GM21423 (cell line): ENCODE measurements around the gene RASGRP1.

Experiments
- ATAC-seq: cut with Tn5 transposase; IDR thresholded peaks from one replicate; pipeline ENCODE4 v1.9.1; 2021; ENCODE audit warnings: mild to moderate bottlenecking, moderate library complexity; ENCODE audit not compliant: unreplicated experiment

RASGRP1 gene

GRCh38 chr15:38508647-38509046 is 56.0 kb downstream of the RASGRP1 start:
- no peak for ATAC-seq

GRCh38 chr15:38507570-38507969 is 57.0 kb downstream of the RASGRP1 start:
- no peak for ATAC-seq

DNA sequence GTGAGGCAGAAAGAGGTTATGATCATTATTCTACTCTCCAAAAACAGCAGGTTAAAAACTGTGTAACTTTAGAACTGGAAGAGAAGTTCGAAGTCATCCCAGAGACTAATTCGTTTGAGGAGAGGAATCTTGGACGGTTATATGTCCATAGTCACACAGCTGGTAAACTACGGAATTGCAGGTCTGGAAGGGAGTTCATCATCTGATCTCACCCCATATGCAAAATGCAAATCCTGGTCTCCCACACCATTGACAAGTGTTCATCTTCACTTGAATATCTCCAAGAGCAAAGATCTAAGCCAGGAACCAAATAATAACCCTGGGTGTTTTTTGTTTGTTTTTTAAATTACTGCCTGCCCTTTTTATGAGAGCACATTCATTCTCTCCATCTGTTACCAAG is 57.6 kb downstream of the RASGRP1 start:
- ATAC-seq = no peak

GRCh38 chr15:38504680-38505467 is 59.7 kb downstream of the RASGRP1 start:
- ATAC-seq = no peak

GRCh38 chr15:38503496-38503895 is 61.1 kb downstream of the RASGRP1 start:
- no peak for ATAC-seq

DNA sequence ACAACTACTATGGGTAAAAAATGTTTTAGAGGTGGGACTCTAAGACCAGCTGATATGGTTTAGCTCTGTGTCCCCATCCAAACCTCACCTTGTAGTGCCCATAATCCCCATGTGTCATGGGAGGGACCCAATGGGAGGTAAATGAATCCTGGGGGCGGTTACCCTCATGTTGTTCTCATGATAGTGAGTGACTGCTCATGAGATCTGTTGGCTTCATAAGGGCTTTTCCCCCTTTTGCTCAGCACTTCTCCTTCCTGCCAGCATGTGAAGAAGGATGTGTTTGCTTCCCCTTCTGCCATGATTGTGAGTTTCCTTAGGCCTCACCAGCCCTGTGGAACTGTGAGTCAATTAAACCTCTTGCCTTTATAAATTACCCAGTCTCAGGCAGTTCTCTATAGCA is 65.0 kb downstream of the RASGRP1 start:
- ATAC-seq = no peak

DNA sequence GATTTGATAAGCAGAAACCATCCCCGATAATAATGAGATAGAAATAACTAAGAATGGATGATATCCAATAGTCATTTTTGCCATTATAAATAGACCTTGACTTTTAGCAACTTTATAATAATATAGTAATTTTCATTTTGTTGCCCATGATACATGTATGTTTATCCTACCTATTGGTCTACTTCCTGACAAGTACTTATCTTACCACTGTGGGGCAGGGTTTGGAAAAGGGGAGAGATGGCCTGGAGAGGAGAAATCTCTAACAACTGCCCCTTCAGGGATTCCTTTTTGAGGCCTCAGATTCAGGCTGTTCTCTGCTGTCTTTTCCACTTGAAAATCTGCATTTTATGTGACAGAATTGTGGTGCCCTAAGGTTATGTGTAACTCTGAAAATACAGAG is 68.5 kb downstream of the RASGRP1 start:
- ATAC-seq = no peak

GRCh38 chr15:38490242-38490922 is 74.2 kb downstream of the RASGRP1 start:
- ATAC-seq = no peak

DNA sequence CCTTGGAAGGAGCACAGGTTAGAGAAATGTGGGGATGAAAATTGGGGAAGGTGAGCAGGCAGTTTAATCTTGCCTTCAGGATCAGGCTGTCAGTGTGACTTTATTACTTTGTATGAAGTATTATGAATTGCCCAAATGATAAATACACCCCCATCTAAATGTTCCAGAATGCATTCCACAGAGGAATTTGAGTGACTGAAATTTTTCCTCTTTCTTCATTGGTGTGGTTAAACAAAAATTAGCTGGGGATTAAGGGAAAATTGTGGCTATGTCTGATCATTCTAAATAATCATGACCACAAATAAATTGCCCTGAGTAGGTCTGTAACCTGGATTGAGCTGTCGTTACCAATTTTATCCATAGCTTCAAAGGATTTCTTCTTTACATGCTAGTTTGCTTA is 77.2 kb downstream of the RASGRP1 start:
- ATAC-seq = no peak

DNA sequence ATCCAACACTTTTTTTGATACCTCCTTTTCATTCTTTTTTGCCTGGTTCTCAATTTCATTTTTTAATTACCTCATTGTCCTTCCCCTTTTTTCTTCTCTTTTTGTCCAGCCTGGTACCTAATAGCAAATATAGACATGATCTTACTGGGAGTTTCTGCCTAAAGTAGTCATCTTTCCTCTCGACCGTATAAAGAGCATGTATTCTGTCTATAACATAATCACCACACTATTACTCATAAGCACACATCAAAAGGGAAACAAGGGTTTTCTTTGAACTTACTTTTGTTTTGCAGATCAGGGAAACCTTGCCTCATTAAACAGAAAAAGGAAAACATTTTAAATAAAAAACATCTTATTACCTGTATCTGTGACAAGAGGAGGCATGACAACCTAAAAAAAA is 77.7 kb downstream of the RASGRP1 start:
- ATAC-seq = no peak

- ATAC-seq = no peak
These were observed 82.0 kb downstream of the RASGRP1 start for GRCh38 chr15:38482572-38482971.

DNA sequence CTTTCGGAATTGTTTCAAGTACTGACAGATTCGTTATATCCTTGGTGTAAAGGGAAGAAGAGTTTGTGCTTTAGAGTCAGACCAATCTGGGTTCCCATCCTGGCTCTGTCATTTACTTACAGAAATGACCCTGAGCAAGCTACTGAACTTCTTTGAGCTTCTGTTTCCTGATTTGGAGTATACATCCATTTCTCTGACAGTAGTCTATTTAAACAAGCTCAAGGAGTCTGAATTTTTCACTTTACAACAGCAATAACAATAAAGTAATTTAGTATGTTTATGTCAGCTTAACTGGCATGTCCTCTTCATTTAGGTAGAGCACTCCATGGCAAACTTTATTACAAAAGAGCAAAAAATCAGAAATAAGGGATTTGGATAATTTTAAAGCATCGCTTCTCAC is 82.9 kb downstream of the RASGRP1 start:
- ATAC-seq = no peak

DNA sequence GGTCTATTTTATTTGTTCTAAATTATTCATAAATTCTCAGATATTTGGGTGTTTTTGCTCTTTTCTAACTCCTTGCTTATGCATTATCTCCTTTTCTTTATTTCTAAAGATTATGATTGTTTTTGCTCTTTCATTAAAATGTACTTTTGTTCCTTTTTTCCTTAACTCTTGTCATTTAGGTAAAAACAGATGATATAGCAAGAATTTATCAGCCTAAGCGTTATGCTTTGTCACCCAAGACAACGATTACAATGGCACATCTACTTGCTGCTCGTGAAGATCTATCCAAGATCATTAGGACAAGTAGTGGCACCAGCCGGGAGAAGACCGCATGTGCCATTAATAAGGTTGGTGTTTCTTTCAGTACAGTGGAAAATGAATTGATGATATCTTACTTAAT is 83.5 kb downstream of the RASGRP1 start:
- no peak for ATAC-seq

- ATAC-seq = no peak
These were observed 84.9 kb downstream of the RASGRP1 start for GRCh38 chr15:38479756-38480155.

GRCh38 chr15:38479266-38479665 is 85.3 kb downstream of the RASGRP1 start:
- no peak for ATAC-seq

DNA sequence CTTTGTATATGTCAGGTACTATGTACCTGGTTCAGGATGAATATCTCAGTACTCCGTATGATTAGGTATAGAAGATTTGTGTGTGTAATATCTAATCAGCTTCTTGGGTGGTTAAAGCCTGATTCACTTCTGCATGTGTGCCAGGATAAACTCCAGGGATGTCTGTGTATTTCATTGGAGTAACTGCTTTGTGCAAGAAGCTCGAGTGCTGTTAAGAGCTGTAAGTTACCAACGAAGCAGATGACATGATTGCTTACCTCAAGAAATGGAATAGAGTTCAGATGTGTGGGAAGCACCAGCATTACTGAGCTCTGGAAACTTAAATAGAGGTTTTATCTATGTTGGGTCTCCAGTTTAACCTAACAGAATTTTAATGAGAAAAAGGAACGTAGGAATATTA is 87.0 kb downstream of the RASGRP1 start:
- no peak for ATAC-seq

DNA sequence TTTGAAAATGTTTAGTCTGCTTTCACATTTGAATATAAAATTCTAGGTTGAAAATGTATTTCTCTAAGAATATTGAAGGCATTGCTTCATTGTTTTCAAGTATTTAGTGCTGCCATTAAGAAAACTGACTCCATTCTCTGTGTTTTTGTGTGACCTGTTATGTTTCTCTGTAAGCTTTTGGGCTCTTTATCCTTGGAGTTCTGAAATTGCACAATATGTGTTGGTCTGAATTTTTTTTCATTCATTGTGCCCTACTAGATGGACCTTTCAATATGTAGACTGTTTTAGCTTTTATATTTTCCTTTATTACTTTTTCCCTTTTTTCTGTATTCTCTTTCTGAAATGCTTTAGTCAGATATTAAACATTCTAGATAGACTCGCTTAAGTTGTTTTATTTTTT is 88.5 kb downstream of the RASGRP1 start:
- no peak for ATAC-seq

DNA sequence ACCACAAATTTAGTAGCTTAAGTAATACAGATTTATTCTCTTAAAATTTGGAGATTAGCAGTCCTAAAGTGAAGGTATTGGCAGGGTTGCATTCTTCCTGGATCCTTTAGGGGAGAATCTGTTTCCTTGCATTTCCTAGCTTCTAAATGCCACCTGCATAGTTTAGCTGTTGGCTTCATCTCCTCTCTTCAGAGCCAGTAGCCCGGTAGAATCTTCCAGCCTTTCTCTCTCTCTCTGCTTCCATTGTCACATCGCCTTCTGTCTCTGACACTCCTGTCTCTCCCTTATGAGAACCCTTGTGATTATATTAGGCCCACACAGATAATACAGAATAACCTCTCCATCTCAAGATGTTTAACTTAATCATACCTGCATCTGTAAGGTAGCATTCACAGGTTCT is 89.3 kb downstream of the RASGRP1 start:
- no peak for ATAC-seq

GRCh38 chr15:38474155-38474757 is 90.4 kb downstream of the RASGRP1 start:
- ATAC-seq = peak; percentile 98

GRCh38 chr15:38471974-38472373 is 92.6 kb downstream of the RASGRP1 start:
- no peak for ATAC-seq

GRCh38 chr15:38470816-38471215 is 93.8 kb downstream of the RASGRP1 start:
- no peak for ATAC-seq

GRCh38 chr15:38464675-38465074 is 99.9 kb downstream of the RASGRP1 start:
- no peak for ATAC-seq
